Measurements from ENCODE around the gene DNAJC5G.

The DNAJC5G gene

GRCh38 chr2:27262379-27263286, 12.6 kb upstream of the DNAJC5G start, which contains the start of gene SLC30A3 (continued):
- TF ChIP-seq ZNF223 (tag by site-specific recombination; IDR thresholded peaks at IDR 0.05): no peak
- TF ChIP-seq PBX3 (CRISPR knock-in tag; IDR thresholded peaks at IDR 0.05): 0 out of 2 replicates have a peak, but pooled peaks have one; percentile 18
- TF ChIP-seq ZNF121 (tag by site-specific recombination; IDR thresholded peaks at IDR 0.05): no peak
- no peak for TF ChIP-seq ZNF302 (tag by site-specific recombination; IDR thresholded peaks at IDR 0.05; ENCODE audit: low read depth)
- TF ChIP-seq GLI4 (tag by site-specific recombination; IDR thresholded peaks at IDR 0.05): no peak
- no peak for TF ChIP-seq PRDM6 (tag by site-specific recombination; IDR thresholded peaks at IDR 0.05)
- 0 out of 2 replicates have a peak, but pooled peaks have one; percentile 17 for TF ChIP-seq ZNF561 (tag by site-specific recombination; IDR thresholded peaks at IDR 0.05; ENCODE audit: borderline replicate concordance)
- TF ChIP-seq ZNF292 (tag by site-specific recombination; IDR thresholded peaks at IDR 0.05; ENCODE audit: borderline replicate concordance, low read depth): no peak
- TF ChIP-seq WT1 (tag by site-specific recombination; IDR thresholded peaks at IDR 0.05): no peak
- no peak for TF ChIP-seq SCRT1 (tag by site-specific recombination; IDR thresholded peaks at IDR 0.05; ENCODE audit: borderline replicate concordance)
- TF ChIP-seq ZFHX2 (tag by site-specific recombination; conservative IDR thresholded peaks at IDR 0.05): no peak
- TF ChIP-seq ZNF624 (tag by site-specific recombination; IDR thresholded peaks at IDR 0.05): no peak
- TF ChIP-seq ZBTB26 (tag by site-specific recombination; optimal IDR thresholded peaks at IDR 0.05): peak; percentile 76
- no peak for TF ChIP-seq ZNF214 (tag by site-specific recombination; IDR thresholded peaks at IDR 0.05; ENCODE audit: borderline replicate concordance)
- TF ChIP-seq ZNF366 (tag by site-specific recombination; conservative IDR thresholded peaks at IDR 0.05): no peak
- peak; percentile 11; the same call in 1 of the 2 replicates for TF ChIP-seq KLF1 (tag by site-specific recombination; IDR thresholded peaks at IDR 0.05)
- TF ChIP-seq ZBTB1 (tag by site-specific recombination; IDR thresholded peaks at IDR 0.05): no peak
- no peak for TF ChIP-seq ZNF10 (tag by site-specific recombination; IDR thresholded peaks at IDR 0.05)
- TF ChIP-seq ZNF768 (tag by site-specific recombination; IDR thresholded peaks at IDR 0.05): no peak
- no peak for TF ChIP-seq ZBTB11 (tag by site-specific recombination; conservative IDR thresholded peaks at IDR 0.05; ENCODE audit: low read depth)
- no peak; the same call in 1 of the 2 replicates for TF ChIP-seq ZNF600 (tag by site-specific recombination; IDR thresholded peaks at IDR 0.05)
- TF ChIP-seq ZNF404 (tag by site-specific recombination; IDR thresholded peaks at IDR 0.05): no peak
- no peak for TF ChIP-seq ZNF658 (tag by site-specific recombination; IDR thresholded peaks at IDR 0.05)
- no peak for TF ChIP-seq PRDM1 (tag by site-specific recombination; IDR thresholded peaks at IDR 0.05)
- peak; percentile 13; the same call in 1 of the 2 replicates for TF ChIP-seq ZBTB44 (tag by site-specific recombination; IDR thresholded peaks at IDR 0.05)
- TF ChIP-seq ZSCAN4 (tag by site-specific recombination; IDR thresholded peaks at IDR 0.05): no peak
- TF ChIP-seq KLF9 (tag by site-specific recombination; IDR thresholded peaks at IDR 0.05; ENCODE audit: low read depth): peak; percentile 51; the same call in 1 of the 2 replicates
- TF ChIP-seq REPIN1 (tag by site-specific recombination; IDR thresholded peaks at IDR 0.05; ENCODE audit: low read depth): no peak
- no peak for TF ChIP-seq ZNF324 (tag by site-specific recombination; IDR thresholded peaks at IDR 0.05)
- no peak for TF ChIP-seq ZNF629 (tag by site-specific recombination; IDR thresholded peaks at IDR 0.05)

Data from HEK293 (cell line).